Activated T-helper 1 cell treated with anti-CD3 and anti-CD28 coated beads, Interleukin-12 subunit alpha, Interleukin-12 subunit beta, Interleukin-2, Interleukin-4 antibody, amounts not matched to agents 30 ng/mL and 10 ng/mL and 1 ng/mL, durations not matched to agents 14 hours and 24 hours and 36 hours (primary cell): ENCODE data around the gene SCFD2. TPM values are rescaled to one million over a fixed set of nuclear protein-coding genes. Genes with fewer than 3 reads are reported as not detected.

ENCODE experiments used
- DNase-seq: peaks from one replicate; pipeline ENCODE4 v3.0.0; 2021; ENCODE audit warnings: low spot score
- H3K27ac Mint-ChIP-seq: one replicate; pipeline ENCODE4 v1.8.0; 2021; ENCODE audit warnings: mild to moderate bottlenecking, mixed read lengths
- H3K27me3 Mint-ChIP-seq: one replicate; pipeline ENCODE4 v1.8.0; 2022; ENCODE audit warnings: mild to moderate bottlenecking, moderate library complexity, mixed read lengths; ENCODE audit not compliant: insufficient read depth
- H3K36me3 Mint-ChIP-seq: one replicate; pipeline ENCODE4 v1.8.0; 2021; ENCODE audit warnings: low read depth, mixed read lengths
- H3K4me1 Mint-ChIP-seq: one replicate; pipeline ENCODE4 v1.8.0; 2021; ENCODE audit warnings: low read depth, mixed read lengths
- H3K4me3 Mint-ChIP-seq: one replicate; pipeline ENCODE4 v1.8.0; 2021; ENCODE audit warnings: mild to moderate bottlenecking, moderate library complexity, mixed read lengths
- H3K9me3 Mint-ChIP-seq: one replicate; pipeline ENCODE4 v1.8.0; 2021; ENCODE audit warnings: mixed read lengths
- intact Hi-C: fragments of 100-400 bp; cut with micrococcal nuclease; formaldehyde crosslinking; loops from one replicate; pipeline ENCODE4 v1.15.1; 2024
- total RNA-seq: library from RNA; stranded (reverse); gene quantifications from 2 replicates; pipeline ENCODE4 v1.2.3, GENCODE V29; 2022

Gene SCFD2
- total RNA-seq, 1 donor from 2014 or later: 40.5 TPM

DNA sequence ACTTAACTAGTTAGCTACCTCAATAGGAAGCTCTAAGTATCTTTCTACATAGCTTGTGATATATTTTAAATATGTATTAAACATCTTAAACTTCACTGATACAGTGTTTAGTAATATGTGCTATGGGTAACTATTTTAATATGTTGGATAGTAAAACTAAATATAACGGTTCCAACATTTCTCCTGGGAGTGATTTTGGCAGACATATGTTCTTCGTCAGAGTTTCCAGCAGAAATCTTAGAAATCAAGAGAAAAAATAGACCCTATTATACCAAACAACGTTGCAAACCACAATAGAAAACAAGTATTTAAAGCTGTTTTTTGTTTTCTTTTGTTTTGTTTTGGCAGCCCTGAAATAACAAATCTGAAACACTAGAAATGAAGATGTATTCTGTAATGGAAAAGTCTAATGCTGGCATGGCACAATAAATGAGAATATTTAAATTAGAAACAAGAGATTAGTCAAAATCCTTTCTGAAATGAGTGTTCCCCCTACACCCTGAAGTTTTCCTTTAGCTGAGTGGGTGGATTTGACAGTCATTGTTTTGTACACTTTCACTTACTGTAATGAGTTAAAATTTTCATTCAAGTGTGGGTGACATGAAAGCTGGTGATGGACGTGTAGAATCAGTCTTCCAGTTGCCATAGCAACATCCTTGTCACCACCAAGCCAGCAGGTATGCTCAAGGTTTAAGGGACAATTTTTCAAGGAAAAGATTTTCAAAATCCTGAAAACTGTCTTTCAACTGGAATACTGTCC is 233.5 kb downstream of the SCFD2 start:
- DNase-seq: no peak
- intact Hi-C loops: loop anchor here (1.0 to 5.0 kb wide), 8 partner anchors 19 to 1185 kb away; no protein-coding TSS in a partner anchor
- Mint-ChIP-seq H3K4me3 (no peak overlapping the region), H3K36me3 (peaks cover 18% of the 10 kb centered on the region), H3K4me1 (peaks cover 31% of the 10 kb centered on the region), H3K27ac (peak overlapping the region; percentile 79), H3K9me3 (no peaks in the 10 kb centered on the region), H3K27me3 (no peaks in the 10 kb centered on the region)

DNA sequence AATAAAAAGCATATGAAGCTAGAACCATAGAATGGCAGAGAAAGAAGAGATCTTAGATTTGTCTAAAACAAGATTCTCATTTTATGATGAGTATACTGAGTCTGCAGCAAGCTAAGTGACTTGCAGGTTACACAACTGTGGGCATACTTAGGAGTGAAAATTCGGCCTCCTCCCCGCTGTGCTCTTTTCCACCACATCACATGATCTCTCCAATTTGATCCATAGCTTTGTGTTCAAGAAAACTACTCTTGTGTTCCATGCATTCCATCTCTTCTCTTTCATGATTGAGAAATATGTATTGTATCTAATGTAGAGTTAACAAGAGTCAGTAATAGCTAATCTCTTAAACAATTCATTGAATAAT is 234.3 kb downstream of the SCFD2 start:
- peaks cover 15% of the 10 kb centered on the region for H3K36me3 Mint-ChIP-seq
- intact Hi-C loops: loop anchor here (5.0 kb wide), 2 partner anchors 114 to 1186 kb away; no protein-coding TSS in a partner anchor
- peak overlapping the region; percentile 87 for H3K27ac Mint-ChIP-seq
- no peaks in the 10 kb centered on the region for H3K27me3 Mint-ChIP-seq
- peaks cover 23% of the 10 kb centered on the region for H3K4me1 Mint-ChIP-seq
- H3K9me3 Mint-ChIP-seq: no peaks in the 10 kb centered on the region
- no peak for DNase-seq
- no peak overlapping the region for H3K4me3 Mint-ChIP-seq

DNA sequence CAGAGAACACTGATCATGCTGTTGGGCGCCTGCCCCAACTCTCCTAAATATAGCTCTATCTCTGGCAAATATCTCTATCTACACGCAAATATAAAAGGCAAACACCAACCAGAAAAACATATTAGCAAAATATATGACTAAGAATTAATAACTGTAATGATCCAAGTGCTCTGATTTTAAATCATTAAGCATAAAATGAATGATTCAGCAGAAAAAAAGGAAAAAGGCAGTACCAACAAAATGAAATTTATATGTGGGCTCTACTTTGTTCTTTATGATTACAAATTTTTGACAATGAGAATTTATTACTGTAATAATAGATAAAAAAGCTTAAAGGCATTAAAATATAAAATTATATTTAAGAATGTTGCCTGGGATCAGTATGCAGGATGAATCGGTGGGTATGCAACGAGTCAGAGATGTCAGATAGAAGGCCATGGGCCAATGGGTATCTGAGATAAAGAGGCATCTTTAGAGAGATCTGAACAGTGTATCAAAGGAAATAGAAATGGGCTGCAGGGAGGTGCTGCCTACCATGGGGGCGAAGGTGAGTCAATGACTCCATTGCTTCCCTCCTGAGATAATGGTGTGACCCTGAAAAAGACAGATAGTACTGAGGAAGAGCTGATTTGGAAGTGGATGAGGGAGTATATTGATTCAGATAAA is 234.8 kb downstream of the SCFD2 start:
- Mint-ChIP-seq H3K4me3 (peak overlapping the region; percentile 25), H3K27me3 (no peaks in the 10 kb centered on the region), H3K36me3 (peaks cover 15% of the 10 kb centered on the region), H3K4me1 (peaks cover 20% of the 10 kb centered on the region), H3K27ac (peak overlapping the region; percentile 87), H3K9me3 (no peaks in the 10 kb centered on the region)
- no peak for DNase-seq
- intact Hi-C loops: loop anchor here (5.0 kb wide), 2 partner anchors 114 to 1186 kb away; no protein-coding TSS in a partner anchor

DNA sequence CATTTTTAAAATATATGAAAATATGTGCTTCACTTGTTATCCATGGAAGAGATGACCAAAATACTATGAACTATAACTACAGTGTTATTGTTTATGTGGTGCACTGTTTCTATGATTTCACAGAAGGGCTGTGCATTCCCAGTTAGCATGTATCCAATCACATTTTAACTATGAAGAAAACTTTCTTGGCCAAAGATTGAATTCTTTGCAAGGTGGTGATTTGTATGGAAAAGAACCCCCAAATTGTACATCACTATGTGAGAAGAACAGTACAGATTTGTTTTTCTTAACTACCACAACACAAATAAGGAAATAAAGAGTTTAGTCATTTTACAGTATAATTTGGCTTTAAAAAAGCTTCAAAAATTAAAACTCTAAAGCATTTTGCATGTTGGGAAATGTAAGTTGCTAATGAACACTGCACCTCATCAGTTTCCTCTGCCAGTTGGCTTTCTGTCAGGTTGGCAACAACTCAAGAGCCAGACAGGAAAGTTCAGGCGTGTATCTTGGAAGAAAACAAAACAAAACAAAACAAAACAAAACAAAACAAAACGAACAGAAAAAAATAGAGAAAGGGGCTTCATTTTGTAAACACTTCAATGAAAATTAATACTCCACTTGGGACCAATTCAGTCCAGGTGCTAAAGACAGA is 237.0 kb downstream of the SCFD2 start:
- no peaks in the 10 kb centered on the region for H3K27me3 Mint-ChIP-seq
- DNase-seq: no peak
- H3K36me3 Mint-ChIP-seq: peaks cover 16% of the 10 kb centered on the region
- H3K4me1 Mint-ChIP-seq: peaks cover 20% of the 10 kb centered on the region
- no peak overlapping the region for H3K27ac Mint-ChIP-seq
- intact Hi-C loops: no loop called here
- no peaks in the 10 kb centered on the region for H3K9me3 Mint-ChIP-seq
- no peak overlapping the region for H3K4me3 Mint-ChIP-seq

DNA sequence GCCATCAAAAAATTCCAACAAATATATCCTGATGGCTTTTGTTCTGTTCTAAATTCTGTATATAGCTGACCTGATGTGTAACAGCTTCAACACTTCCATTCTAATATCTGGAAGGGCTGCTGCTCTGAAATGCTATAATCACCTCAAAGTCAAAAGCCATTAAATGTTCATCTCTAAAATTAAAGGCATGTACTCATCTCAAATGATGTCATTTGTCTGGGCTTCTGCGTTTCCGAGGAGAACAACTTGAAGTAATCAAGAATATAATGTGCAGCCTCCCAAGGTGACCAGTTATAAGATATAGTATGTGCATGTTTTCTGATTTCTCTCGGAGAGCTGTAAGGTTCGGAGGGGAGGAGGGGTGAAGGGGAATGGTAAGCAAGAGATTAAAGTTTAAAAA is 237.6 kb downstream of the SCFD2 start:
- no peak for DNase-seq
- no peaks in the 10 kb centered on the region for H3K9me3 Mint-ChIP-seq
- H3K4me1 Mint-ChIP-seq: peaks cover 20% of the 10 kb centered on the region
- H3K27me3 Mint-ChIP-seq: no peaks in the 10 kb centered on the region
- H3K36me3 Mint-ChIP-seq: peaks cover 15% of the 10 kb centered on the region
- intact Hi-C loops: no loop called here
- no peak overlapping the region for H3K4me3 Mint-ChIP-seq
- no peak overlapping the region for H3K27ac Mint-ChIP-seq

DNA sequence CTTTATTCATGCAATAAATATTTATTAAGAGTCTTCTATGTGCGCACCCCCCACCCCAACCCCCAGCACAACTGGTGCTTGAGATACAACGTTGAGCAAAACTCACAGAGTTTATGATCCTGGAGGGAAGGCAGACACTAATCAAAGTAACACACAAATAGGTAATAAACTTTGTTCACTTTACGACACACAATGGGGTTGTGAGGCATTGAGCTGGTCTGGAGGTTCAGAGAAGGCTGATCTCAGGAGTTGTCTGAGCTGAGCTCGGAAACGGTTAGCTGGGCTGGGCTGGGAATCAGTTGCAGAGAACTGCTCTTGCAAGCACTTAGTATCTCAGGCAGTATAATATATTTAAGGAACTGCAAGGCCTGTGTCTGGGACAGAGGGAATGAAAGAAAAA is 238.5 kb downstream of the SCFD2 start:
- intact Hi-C loops: no loop called here
- Mint-ChIP-seq H3K27me3 (no peaks in the 10 kb centered on the region), H3K4me1 (peaks cover 16% of the 10 kb centered on the region), H3K9me3 (no peaks in the 10 kb centered on the region), H3K36me3 (peaks cover 13% of the 10 kb centered on the region), H3K4me3 (no peak overlapping the region), H3K27ac (no peak overlapping the region)
- no peak for DNase-seq

DNA sequence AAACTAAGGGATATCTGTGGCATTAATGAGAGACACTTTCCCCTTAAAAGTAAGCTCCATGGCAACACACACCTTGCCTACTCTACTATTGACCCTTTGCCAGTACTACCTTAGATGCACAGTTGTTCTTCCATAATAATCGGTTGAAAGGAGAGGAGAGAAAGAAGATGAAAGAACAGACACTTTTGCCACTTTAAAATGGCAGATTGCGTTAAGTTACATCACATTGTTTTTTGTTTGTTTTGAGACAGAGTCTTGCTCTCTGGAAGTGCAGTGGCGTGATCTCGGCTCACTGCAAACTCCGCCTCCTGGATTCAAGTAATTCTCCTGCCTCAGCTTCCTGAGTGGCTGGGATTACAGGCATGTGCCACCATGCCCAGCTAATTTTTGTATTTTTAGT is 239.8 kb downstream of the SCFD2 start:
- intact Hi-C loops: no loop called here
- no peaks in the 10 kb centered on the region for H3K9me3 Mint-ChIP-seq
- no peaks in the 10 kb centered on the region for H3K27me3 Mint-ChIP-seq
- peaks cover 10% of the 10 kb centered on the region for H3K36me3 Mint-ChIP-seq
- H3K4me3 Mint-ChIP-seq: no peak overlapping the region
- no peak overlapping the region for H3K27ac Mint-ChIP-seq
- DNase-seq: no peak
- peaks cover 8% of the 10 kb centered on the region for H3K4me1 Mint-ChIP-seq

DNA sequence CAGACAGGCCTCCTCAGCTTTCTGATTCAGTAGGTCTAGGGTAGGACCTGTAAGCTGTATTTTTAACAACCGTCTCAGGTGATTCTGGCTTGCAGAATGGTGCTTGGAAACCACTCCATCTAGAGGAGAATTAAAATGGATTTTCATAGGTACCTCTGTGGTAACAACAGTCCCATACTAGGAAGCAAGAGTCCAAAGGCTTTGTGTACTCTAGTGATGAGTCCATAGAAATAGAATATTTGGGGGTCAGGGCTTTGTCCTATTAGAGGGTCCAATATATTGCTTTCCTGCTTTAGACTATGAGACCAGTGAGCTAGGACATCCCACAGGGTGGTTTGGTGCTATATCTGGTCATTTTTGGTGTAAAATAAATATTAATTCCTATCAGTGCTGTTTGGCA is 242.0 kb downstream of the SCFD2 start:
- intact Hi-C loops: no loop called here
- H3K27me3 Mint-ChIP-seq: no peaks in the 10 kb centered on the region
- H3K27ac Mint-ChIP-seq: no peak overlapping the region
- no peak for DNase-seq
- no peak overlapping the region for H3K4me3 Mint-ChIP-seq
- no peaks in the 10 kb centered on the region for H3K4me1 Mint-ChIP-seq
- no peaks in the 10 kb centered on the region for H3K9me3 Mint-ChIP-seq
- H3K36me3 Mint-ChIP-seq: peaks cover 4% of the 10 kb centered on the region

DNA sequence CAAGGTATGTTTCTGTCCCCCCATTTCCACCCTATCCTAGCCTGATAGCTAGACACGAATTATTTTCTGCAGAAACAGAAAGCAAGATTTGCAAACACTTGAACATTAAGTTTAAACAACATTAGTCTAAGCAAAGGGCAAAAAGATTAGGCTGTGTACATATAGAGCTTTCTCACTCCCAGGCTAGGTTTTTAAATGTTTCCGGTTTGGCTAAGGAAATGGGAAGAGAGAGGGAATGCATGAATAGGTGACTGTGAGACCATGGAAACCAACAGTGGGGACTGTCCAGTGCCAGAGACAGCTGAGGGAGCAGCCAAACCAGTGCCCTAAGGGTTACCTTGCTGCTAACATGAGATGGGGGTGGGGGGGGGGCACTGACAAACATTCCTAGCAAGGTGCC is 242.7 kb downstream of the SCFD2 start:
- intact Hi-C loops: no loop called here
- Mint-ChIP-seq H3K4me3 (no peak overlapping the region), H3K27ac (no peak overlapping the region), H3K9me3 (no peaks in the 10 kb centered on the region), H3K4me1 (no peaks in the 10 kb centered on the region), H3K36me3 (peaks cover 4% of the 10 kb centered on the region), H3K27me3 (no peaks in the 10 kb centered on the region)
- no peak for DNase-seq

DNA sequence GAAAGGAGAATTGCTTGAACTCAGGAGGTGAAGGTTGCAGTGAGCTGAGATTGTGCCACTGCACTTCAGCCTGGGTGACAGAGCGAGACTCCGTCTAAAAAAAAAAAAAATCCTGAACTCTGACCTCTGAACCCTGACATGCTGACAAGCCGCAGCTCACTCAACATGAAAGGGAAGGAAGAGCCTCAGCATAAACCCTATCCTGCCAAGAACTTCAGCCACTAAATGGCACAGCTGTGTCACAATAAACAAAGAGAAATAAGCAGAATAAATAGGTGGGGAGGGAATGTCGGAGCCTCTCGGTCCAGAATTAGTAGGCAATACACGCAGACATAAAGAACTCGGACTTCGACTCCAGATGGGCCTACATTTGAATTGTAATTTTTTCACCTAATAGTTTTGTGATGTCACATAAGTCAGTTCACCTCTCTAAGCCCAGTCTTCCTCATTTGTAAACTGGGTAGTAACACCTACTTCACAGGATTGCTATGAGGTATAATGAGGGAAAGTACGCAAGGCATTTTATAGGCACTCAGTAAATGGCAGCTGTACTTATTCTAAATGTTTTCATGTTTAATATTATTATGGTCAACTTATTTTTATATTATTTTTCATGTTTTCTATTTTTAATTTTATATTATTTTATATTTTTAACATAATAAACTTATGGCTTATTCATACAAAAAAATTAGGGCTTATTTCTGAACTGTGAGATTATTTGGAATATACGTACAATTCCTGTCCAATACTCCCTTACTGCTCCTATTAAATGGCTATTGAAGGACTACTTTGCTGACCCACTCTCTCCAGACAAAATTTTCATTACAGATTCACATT is 243.4 kb downstream of the SCFD2 start:
- Mint-ChIP-seq H3K9me3 (no peaks in the 10 kb centered on the region), H3K4me1 (peaks cover 1% of the 10 kb centered on the region), H3K27ac (no peak overlapping the region), H3K36me3 (peaks cover 4% of the 10 kb centered on the region), H3K4me3 (no peak overlapping the region), H3K27me3 (no peaks in the 10 kb centered on the region)
- no peak for DNase-seq
- intact Hi-C loops: no loop called here

DNA sequence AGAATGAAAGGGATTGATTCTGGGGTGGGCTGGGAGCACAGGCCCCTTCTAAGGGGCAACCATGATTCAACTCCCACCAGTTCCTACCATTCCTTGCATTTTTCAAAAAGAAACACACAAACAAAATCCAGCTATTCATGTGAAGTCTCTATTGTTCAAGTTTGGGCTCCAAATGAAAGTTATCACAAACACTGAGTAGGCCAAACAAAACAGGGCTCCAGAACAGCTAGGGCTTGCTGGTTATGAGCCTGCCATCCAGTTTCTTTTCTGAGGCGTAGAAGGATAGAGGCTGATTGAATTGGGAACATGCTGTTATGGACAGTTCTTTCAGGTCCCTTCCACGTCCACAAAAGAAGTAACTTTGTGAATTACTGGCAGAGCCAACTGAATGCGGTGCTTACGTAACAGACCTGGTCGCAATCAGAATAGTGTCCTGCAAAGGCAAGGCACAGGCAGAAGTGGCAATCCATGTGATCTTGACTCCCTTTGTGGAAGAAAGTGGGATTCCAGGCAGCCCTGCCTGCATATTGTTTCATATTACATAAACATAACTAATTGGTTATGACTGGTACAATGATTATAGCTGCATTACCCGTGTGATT is 244.5 kb downstream of the SCFD2 start:
- no peaks in the 10 kb centered on the region for H3K27me3 Mint-ChIP-seq

DNA sequence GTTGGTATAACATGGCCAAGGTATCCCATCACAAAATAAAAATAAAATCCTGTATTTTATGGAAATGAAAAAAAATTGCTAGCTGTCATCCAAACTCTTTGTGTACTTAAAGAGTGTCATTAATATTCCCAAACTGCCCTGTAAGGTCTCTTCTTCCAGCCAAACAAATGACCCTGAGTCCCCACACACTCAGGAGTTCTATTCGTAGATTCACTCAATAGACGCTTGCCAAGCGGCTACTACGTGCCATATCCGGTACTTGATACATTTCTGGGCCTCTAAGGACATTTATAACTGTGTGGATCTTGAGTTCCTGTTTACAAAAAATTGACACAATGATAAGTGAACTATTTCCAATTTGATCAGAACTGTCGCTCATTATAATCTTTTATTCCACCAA is 245.1 kb downstream of the SCFD2 start:
- no peak overlapping the region for H3K27ac Mint-ChIP-seq
- H3K4me1 Mint-ChIP-seq: peaks cover 15% of the 10 kb centered on the region
- intact Hi-C loops: no loop called here
- peaks cover 3% of the 10 kb centered on the region for H3K36me3 Mint-ChIP-seq
- no peak for DNase-seq
- no peaks in the 10 kb centered on the region for H3K9me3 Mint-ChIP-seq
- no peaks in the 10 kb centered on the region for H3K27me3 Mint-ChIP-seq
- H3K4me3 Mint-ChIP-seq: no peak overlapping the region

More for the DNA sequence above, 244.5 kb downstream of the SCFD2 start:
- no peaks in the 10 kb centered on the region for H3K9me3 Mint-ChIP-seq
- no peak for DNase-seq
- H3K4me3 Mint-ChIP-seq: no peak overlapping the region
- intact Hi-C loops: no loop called here
- no peak overlapping the region for H3K27ac Mint-ChIP-seq
- H3K4me1 Mint-ChIP-seq: peaks cover 12% of the 10 kb centered on the region
- H3K36me3 Mint-ChIP-seq: peaks cover 4% of the 10 kb centered on the region
